HL-60 (cell line): ENCODE results near the gene MCM6.

Experiments
- DNase-seq, 2 experiments: peaks; one replicate each; pipeline ENCODE4 v3.0.0-alpha.2; 2010 to 2020; ENCODE audit warnings: low read depth in 1 of 2, low spot score in 1 of 2
- H3K27ac ChIP-seq: fragments of 250-450 bp; sonication (Bioruptor Pico); replicated peaks from 2 replicates; pipeline ENCODE4 v1.5.1; 2020; ENCODE audit warnings: mild to moderate bottlenecking, moderate library complexity
- H3K27me3 ChIP-seq: fragments of 250-450 bp; sonication (Bioruptor Pico); 2 replicates; pipeline ENCODE4 v1.5.1; 2021; ENCODE audit warnings: mild to moderate bottlenecking, moderate library complexity; ENCODE audit not compliant: insufficient read depth, poor library complexity, severe bottlenecking
- H3K4me3 ChIP-seq: replicated peaks from 2 replicates; pipeline ENCODE4 v1.5.1; 2011; ENCODE audit warnings: mild to moderate bottlenecking, control low read depth, low read length; ENCODE audit not compliant: insufficient read depth
- GABPA ChIP-seq: IDR thresholded peaks from 2 replicates; pipeline ENCODE4 v1.6.1; 2012; ENCODE audit warnings: low read depth
- POLR2AphosphoS5 ChIP-seq: IDR thresholded peaks from 2 replicates; pipeline ENCODE4 v1.6.1; 2012; ENCODE audit warnings: low read depth
- SPI1 ChIP-seq: IDR thresholded peaks from 2 replicates; pipeline ENCODE4 v1.6.1; 2012; ENCODE audit warnings: low read depth, mild to moderate bottlenecking, borderline replicate concordance
- TF ChIP-seq, protein P1 (sequence below): IDR thresholded peaks from one replicate; pipeline ENCODE4 v1.5.1; 2011; ENCODE audit warnings: low read length, control low read depth, inconsistent platforms; ENCODE audit not compliant: insufficient read depth
- TF ChIP-seq, protein P2 (sequence below): IDR thresholded peaks from 2 replicates; pipeline ENCODE4 v1.6.1; 2012; ENCODE audit warnings: low read depth; ENCODE audit not compliant: insufficient replicate concordance

The MCM6 gene

DNA sequence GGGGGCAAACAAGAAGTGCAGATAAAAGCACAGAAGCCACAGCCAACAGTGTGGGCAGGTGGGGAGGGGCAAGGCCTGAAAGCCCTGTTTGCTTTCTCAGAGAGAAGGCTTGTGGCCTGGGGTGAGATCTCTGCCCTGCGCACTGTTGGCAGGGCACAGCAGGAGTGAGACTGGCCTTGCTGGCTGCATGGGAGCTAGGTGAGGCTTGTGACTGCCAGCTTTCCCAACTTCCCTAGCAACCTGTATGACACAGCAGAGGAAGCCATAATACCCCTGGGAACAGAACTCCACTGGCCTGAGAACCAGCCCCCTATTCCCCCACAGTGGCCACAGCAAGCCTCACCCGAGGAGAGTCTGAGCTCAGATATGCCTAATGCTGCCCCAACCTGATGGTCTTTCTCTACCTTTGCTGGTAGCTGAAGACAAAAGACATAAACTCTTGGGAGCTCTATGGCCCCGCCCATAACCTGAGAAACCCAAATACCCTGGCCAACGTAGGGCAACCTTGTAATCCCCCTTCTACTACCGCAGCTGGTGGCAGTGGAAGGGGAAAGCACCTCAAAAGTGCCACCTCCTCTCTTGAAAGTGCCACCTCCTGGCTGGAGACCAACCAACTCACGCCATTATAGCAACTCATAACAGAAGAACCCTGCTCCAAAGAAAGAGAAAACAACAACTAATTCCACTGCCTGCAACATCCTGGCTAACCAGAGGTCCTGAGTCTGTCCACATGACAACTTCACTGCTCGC, 83.7 kb downstream of the MCM6 start:
- H3K27me3 ChIP-seq = no peaks in the 10 kb centered on the region
- no peak overlapping the region for H3K4me3 ChIP-seq
- H3K27ac ChIP-seq = no peak overlapping the region
- TF ChIP-seq, protein P1, sequence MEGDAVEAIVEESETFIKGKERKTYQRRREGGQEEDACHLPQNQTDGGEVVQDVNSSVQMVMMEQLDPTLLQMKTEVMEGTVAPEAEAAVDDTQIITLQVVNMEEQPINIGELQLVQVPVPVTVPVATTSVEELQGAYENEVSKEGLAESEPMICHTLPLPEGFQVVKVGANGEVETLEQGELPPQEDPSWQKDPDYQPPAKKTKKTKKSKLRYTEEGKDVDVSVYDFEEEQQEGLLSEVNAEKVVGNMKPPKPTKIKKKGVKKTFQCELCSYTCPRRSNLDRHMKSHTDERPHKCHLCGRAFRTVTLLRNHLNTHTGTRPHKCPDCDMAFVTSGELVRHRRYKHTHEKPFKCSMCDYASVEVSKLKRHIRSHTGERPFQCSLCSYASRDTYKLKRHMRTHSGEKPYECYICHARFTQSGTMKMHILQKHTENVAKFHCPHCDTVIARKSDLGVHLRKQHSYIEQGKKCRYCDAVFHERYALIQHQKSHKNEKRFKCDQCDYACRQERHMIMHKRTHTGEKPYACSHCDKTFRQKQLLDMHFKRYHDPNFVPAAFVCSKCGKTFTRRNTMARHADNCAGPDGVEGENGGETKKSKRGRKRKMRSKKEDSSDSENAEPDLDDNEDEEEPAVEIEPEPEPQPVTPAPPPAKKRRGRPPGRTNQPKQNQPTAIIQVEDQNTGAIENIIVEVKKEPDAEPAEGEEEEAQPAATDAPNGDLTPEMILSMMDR = no peak
- no peak for TF ChIP-seq GABPA
- TF ChIP-seq, protein P2, sequence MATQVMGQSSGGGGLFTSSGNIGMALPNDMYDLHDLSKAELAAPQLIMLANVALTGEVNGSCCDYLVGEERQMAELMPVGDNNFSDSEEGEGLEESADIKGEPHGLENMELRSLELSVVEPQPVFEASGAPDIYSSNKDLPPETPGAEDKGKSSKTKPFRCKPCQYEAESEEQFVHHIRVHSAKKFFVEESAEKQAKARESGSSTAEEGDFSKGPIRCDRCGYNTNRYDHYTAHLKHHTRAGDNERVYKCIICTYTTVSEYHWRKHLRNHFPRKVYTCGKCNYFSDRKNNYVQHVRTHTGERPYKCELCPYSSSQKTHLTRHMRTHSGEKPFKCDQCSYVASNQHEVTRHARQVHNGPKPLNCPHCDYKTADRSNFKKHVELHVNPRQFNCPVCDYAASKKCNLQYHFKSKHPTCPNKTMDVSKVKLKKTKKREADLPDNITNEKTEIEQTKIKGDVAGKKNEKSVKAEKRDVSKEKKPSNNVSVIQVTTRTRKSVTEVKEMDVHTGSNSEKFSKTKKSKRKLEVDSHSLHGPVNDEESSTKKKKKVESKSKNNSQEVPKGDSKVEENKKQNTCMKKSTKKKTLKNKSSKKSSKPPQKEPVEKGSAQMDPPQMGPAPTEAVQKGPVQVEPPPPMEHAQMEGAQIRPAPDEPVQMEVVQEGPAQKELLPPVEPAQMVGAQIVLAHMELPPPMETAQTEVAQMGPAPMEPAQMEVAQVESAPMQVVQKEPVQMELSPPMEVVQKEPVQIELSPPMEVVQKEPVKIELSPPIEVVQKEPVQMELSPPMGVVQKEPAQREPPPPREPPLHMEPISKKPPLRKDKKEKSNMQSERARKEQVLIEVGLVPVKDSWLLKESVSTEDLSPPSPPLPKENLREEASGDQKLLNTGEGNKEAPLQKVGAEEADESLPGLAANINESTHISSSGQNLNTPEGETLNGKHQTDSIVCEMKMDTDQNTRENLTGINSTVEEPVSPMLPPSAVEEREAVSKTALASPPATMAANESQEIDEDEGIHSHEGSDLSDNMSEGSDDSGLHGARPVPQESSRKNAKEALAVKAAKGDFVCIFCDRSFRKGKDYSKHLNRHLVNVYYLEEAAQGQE = no peak
- TF ChIP-seq SPI1 = no peak
- no peak for TF ChIP-seq POLR2AphosphoS5
- peak in 1 of 2 experiments; percentile 30 for DNase-seq

DNA sequence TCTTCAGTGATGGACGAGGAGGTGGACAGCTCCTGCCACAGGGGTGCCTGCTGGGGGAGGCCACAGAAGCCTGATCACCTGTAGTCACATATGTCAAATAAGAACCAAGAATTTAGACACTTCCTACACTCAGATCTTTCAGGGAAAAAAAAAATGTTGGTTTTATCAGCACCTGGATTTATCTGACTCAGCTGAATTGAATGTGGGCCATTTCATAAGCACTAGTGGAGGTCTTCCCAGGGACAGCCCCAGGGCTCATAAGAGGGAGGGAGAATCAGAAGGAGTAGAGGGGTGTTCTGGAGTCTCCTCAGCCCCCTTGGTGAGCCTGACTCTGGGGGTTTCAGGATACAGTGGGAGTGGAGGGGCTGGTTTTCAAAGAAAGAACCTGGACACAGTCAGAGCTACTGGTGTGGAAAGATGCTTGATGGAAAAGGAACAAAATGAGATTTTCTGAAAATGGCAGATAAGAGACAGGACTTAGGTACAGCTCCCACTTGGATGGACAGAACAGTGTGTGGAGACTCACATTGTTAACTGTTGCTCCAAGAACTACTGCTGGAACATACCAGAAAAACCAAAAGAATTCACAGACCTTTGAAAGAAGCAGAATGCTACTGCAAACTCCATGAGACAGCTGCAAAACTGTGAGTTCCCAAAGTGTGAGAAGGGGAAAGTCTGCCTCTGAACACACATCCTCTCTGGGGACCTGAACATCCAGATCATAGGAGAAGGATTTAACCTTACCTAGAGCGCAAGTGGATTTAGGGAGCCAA, 84.6 kb downstream of the MCM6 start:
- no peak for TF ChIP-seq SPI1
- TF ChIP-seq, protein P1 = no peak
- TF ChIP-seq POLR2AphosphoS5 = no peak
- no peak for TF ChIP-seq GABPA
- TF ChIP-seq, protein P2 = no peak
- no peak overlapping the region for H3K4me3 ChIP-seq
- H3K27me3 ChIP-seq = no peaks in the 10 kb centered on the region
- no peak overlapping the region for H3K27ac ChIP-seq
- no peak for DNase-seq

- TF ChIP-seq GABPA (no peak), POLR2AphosphoS5 (no peak)
- Histone ChIP-seq H3K4me3 (no peak overlapping the region), H3K27me3 (no peaks in the 10 kb centered on the region), H3K27ac (no peak overlapping the region)
- no peak for DNase-seq
Observed at GRCh38 chr2:135790423-135790822, 85.8 kb downstream of the MCM6 start.
